Glutamatergic neuron (in vitro differentiated cells): ENCODE results near the gene OR5H6. TPM values are rescaled to one million over a fixed set of nuclear protein-coding genes. Genes with fewer than 3 reads are reported as not detected.

Experiments used
- DNase-seq: peaks from one replicate; pipeline ENCODE4 v3.0.0; 2022
- H3K27ac Mint-ChIP-seq: one replicate; pipeline ENCODE4 v1.8.0; 2020; ENCODE audit warnings: mild to moderate bottlenecking, mixed read lengths, inconsistent platforms; ENCODE audit not compliant: unreplicated experiment
- H3K27me3 Mint-ChIP-seq: one replicate; pipeline ENCODE4 v1.8.0; 2020; ENCODE audit warnings: mild to moderate bottlenecking, moderate library complexity, mixed read lengths, inconsistent platforms; ENCODE audit not compliant: unreplicated experiment
- H3K36me3 Mint-ChIP-seq: one replicate; pipeline ENCODE4 v1.8.0; 2020; ENCODE audit warnings: mild to moderate bottlenecking, mixed read lengths, inconsistent platforms; ENCODE audit not compliant: unreplicated experiment
- H3K4me1 Mint-ChIP-seq: one replicate; pipeline ENCODE4 v1.8.0; 2020; ENCODE audit warnings: mild to moderate bottlenecking, low read depth, mixed read lengths, inconsistent platforms; ENCODE audit not compliant: unreplicated experiment
- H3K4me3 Mint-ChIP-seq: one replicate; pipeline ENCODE4 v1.8.0; 2020; ENCODE audit warnings: mild to moderate bottlenecking, mixed read lengths, inconsistent platforms; ENCODE audit not compliant: unreplicated experiment
- H3K9me3 Mint-ChIP-seq: one replicate; pipeline ENCODE4 v1.8.0; 2020; ENCODE audit warnings: mild to moderate bottlenecking, moderate library complexity, mixed read lengths, inconsistent platforms; ENCODE audit not compliant: unreplicated experiment
- CTCF ChIP-seq: fragments of 200-600 bp; sonication (generic); IDR thresholded peaks from one replicate; pipeline ENCODE4 v1.5.0; 2021; ENCODE audit not compliant: partially characterized antibody, unreplicated experiment
- total RNA-seq: library from RNA; stranded (reverse); fragmentation: NEBNext Ultra II Directional; extraction: Animal tissue kit (Norgen Biotek cat#: 25700); gene quantifications from one replicate; pipeline ENCODE4 v1.2.1, GENCODE V29; 2021; ENCODE audit not compliant: unreplicated experiment

OR5H6 gene
- total RNA-seq, 1 donor from 2014 or later = not detected

GRCh38 chr3:98262046-98262445, 2.0 kb upstream of the OR5H6 start:
- H3K36me3 Mint-ChIP-seq = no peaks in the 10 kb centered on the region

GRCh38 chr3:98269846-98270245, 5.8 kb downstream of the OR5H6 start:
- TF ChIP-seq CTCF = no peak
- Mint-ChIP-seq H3K4me1 (no peaks in the 10 kb centered on the region), H3K4me3 (no peak overlapping the region), H3K27ac (no peak overlapping the region), H3K36me3 (peaks cover 10% of the 10 kb centered on the region), H3K27me3 (no peaks in the 10 kb centered on the region), H3K9me3 (peaks cover 3% of the 10 kb centered on the region)
- DNase-seq = no peak

More at GRCh38 chr3:98262046-98262445, 2.0 kb upstream of the OR5H6 start:
- Mint-ChIP-seq H3K27me3 (no peaks in the 10 kb centered on the region), H3K4me1 (no peaks in the 10 kb centered on the region), H3K9me3 (no peaks in the 10 kb centered on the region), H3K27ac (no peak overlapping the region), H3K4me3 (no peak overlapping the region)
- TF ChIP-seq CTCF = no peak
- no peak for DNase-seq

- H3K27ac Mint-ChIP-seq = no peak overlapping the region
- peaks cover 3% of the 10 kb centered on the region for H3K9me3 Mint-ChIP-seq
- TF ChIP-seq CTCF = no peak
- no peak overlapping the region for H3K4me3 Mint-ChIP-seq
- H3K4me1 Mint-ChIP-seq = no peaks in the 10 kb centered on the region
- H3K27me3 Mint-ChIP-seq = no peaks in the 10 kb centered on the region
- H3K36me3 Mint-ChIP-seq = peaks cover 10% of the 10 kb centered on the region
- no peak for DNase-seq
Observed at GRCh38 chr3:98272126-98272525, 8.1 kb downstream of the OR5H6 start.

GRCh38 chr3:98274914-98275313, 10.9 kb downstream of the OR5H6 start:
- Mint-ChIP-seq H3K27ac (no peak overlapping the region), H3K36me3 (peaks cover 10% of the 10 kb centered on the region), H3K4me1 (no peaks in the 10 kb centered on the region), H3K4me3 (no peak overlapping the region), H3K9me3 (peaks cover 2% of the 10 kb centered on the region), H3K27me3 (no peaks in the 10 kb centered on the region)
- no peak for DNase-seq
- no peak for TF ChIP-seq CTCF

- Mint-ChIP-seq H3K27me3 (no peaks in the 10 kb centered on the region), H3K27ac (no peak within 1 kb of the TSS), H3K9me3 (peaks cover 2% of the 10 kb centered on the region), H3K4me3 (no peak within 1 kb of the TSS), H3K36me3 (no peaks in the 10 kb centered on the region), H3K4me1 (no peaks in the 10 kb centered on the region)
- no peak for DNase-seq
- TF ChIP-seq CTCF = no peak
Observed at GRCh38 chr3:98282205-98282604, 18.2 kb downstream of the OR5H6 start, which contains the start of gene OR5H2. Gene OR5H2, plus strand, starts transcription at chr3:98282505. Its CDS starts 398 bp downstream, at chr3:98282903.
